OCI-LY1 (cell line): ENCODE measurements around the gene KCNT2.

Source experiments
- CTCF ChIP-seq: fragments of 200-600 bp; sonication (generic), shearing (Covaris generic); IDR thresholded peaks from 2 replicates; pipeline ENCODE4 v1.5.1; 2017; ENCODE audit warnings: mild to moderate bottlenecking, antibody characterized with exemption, low read length, moderate library complexity, mixed read lengths
- EZH2 ChIP-seq: fragments of 200-600 bp; sonication (generic), shearing (Covaris generic); IDR thresholded peaks from 2 replicates; pipeline ENCODE4 v1.8.0; 2017; ENCODE audit warnings: borderline replicate concordance, mixed run types, mild to moderate bottlenecking, antibody characterized with exemption, low read length, moderate library complexity, mixed read lengths

GRCh38 chr1:196412326-196412725 is 195.9 kb downstream of the KCNT2 start:
- TF ChIP-seq CTCF (no peak), EZH2 (no peak)
